Neural cell (in vitro differentiated cells): Measurements from ENCODE around the gene TIMM17B. TPM values are rescaled to one million over a fixed set of nuclear protein-coding genes. Genes with fewer than 3 reads are reported as not detected.
A peak's percentile ranks its signal among the peaks of the same experiment; 100 is the strongest.

Source experiments
- H2AFZ ChIP-seq: fragments of 200-600, 300-800 bp; sonication (generic), shearing (Covaris generic); 2 replicates; pipeline ENCODE4 v1.6.0; 2014; ENCODE audit warnings: low read depth, mild to moderate bottlenecking, antibody characterized with exemption, low read length, moderate library complexity
- H3F3A ChIP-seq: fragments of 200-600 bp; shearing (Covaris generic); 2 replicates; pipeline ENCODE4 v1.6.1; 2016; ENCODE audit warnings: mild to moderate bottlenecking, moderate library complexity, mixed read lengths, antibody characterized with exemption, low read length; ENCODE audit not compliant: insufficient read depth, poor library complexity, severe bottlenecking
- H3K27ac ChIP-seq: fragments of 200-600, 300-800 bp; sonication (generic), shearing (Covaris generic); 2 replicates; pipeline ENCODE4 v1.5.1; 2014; ENCODE audit warnings: mild to moderate bottlenecking, low read length, moderate library complexity
- H3K27me3 ChIP-seq: fragments of 300-800, 200-600 bp; sonication (generic), shearing (Covaris generic); 2 replicates; pipeline ENCODE4 v1.6.0; 2014; ENCODE audit warnings: mild to moderate bottlenecking, low read depth, low read length, moderate library complexity; ENCODE audit not compliant: insufficient read depth
- H3K36me3 ChIP-seq: fragments of 300-800, 200-600 bp; sonication (generic), shearing (Covaris generic); 2 replicates; pipeline ENCODE4 v1.5.1; 2014; ENCODE audit warnings: mild to moderate bottlenecking, antibody characterized with exemption, low read length, moderate library complexity; ENCODE audit not compliant: insufficient read depth
- H3K4me2 ChIP-seq: fragments of 300-800, 200-600 bp; sonication (generic), shearing (Covaris generic); 2 replicates; pipeline ENCODE4 v1.6.0; 2014; ENCODE audit warnings: mild to moderate bottlenecking, low read length
- H3K4me3 ChIP-seq: fragments of 300-800, 200-600 bp; sonication (generic), shearing (Covaris generic); 2 replicates; pipeline ENCODE4 v1.5.1; 2014; ENCODE audit warnings: mild to moderate bottlenecking, low read length, moderate library complexity
- H3K79me2 ChIP-seq: fragments of 200-600 bp; shearing (Covaris generic); replicated peaks from 2 replicates; pipeline ENCODE4 v1.6.0; 2014; ENCODE audit warnings: mild to moderate bottlenecking, low read length, moderate library complexity; ENCODE audit not compliant: insufficient read depth
- H3K9ac ChIP-seq: fragments of 300-800, 200-600 bp; sonication (generic), shearing (Covaris generic); 2 replicates; pipeline ENCODE4 v1.6.1; 2016; ENCODE audit warnings: mild to moderate bottlenecking, low read length, mixed read lengths
- H3K9me2 ChIP-seq: fragments of 200-600 bp; shearing (Covaris generic); 2 replicates; pipeline ENCODE4 v1.6.1; 2016; ENCODE audit warnings: mild to moderate bottlenecking, low read length, mixed read lengths; ENCODE audit not compliant: insufficient read depth
- H3K9me3 ChIP-seq: fragments of 200-600, 300-800 bp; sonication (generic), shearing (Covaris generic); 2 replicates; pipeline ENCODE4 v1.6.1; 2016; ENCODE audit warnings: mild to moderate bottlenecking, mixed run types, low read length, moderate library complexity, mixed read lengths
- H4K20me1 ChIP-seq: fragments of 200-600 bp; shearing (Covaris generic); 2 replicates; pipeline ENCODE4 v1.6.1; 2016; ENCODE audit warnings: mild to moderate bottlenecking, mixed run types; ENCODE audit not compliant: insufficient read depth
- EP300 ChIP-seq: fragments of 450-650 bp; conservative IDR thresholded peaks from 2 replicates; pipeline ENCODE4 v1.6.1; 2014; ENCODE audit warnings: antibody characterized with exemption, mild to moderate bottlenecking, moderate library complexity; ENCODE audit not compliant: poor library complexity, severe bottlenecking
- EZH2 ChIP-seq: fragments of 200-600, 300-800 bp; shearing (Covaris generic), sonication (generic); IDR thresholded peaks from 2 replicates; pipeline ENCODE4 v1.6.1; 2014; ENCODE audit warnings: antibody characterized with exemption, low read length, borderline replicate concordance, mild to moderate bottlenecking; ENCODE audit not compliant: insufficient read depth, poor library complexity, severe bottlenecking
- MXI1 ChIP-seq: fragments of 450-650 bp; conservative IDR thresholded peaks from 2 replicates; pipeline ENCODE4 v1.6.1; 2014; ENCODE audit warnings: antibody characterized with exemption, mild to moderate bottlenecking; ENCODE audit not compliant: poor library complexity, severe bottlenecking
- POLR2AphosphoS5 ChIP-seq: IDR thresholded peaks from 2 replicates; pipeline ENCODE4 v1.6.1; 2012
- RAD21 ChIP-seq: fragments of 450-650 bp; conservative IDR thresholded peaks from 2 replicates; pipeline ENCODE4 v1.6.1; 2014; ENCODE audit warnings: antibody characterized with exemption, mild to moderate bottlenecking, moderate library complexity
- REST ChIP-seq: IDR thresholded peaks from 2 replicates; pipeline ENCODE4 v1.6.1; 2012; ENCODE audit warnings: borderline replicate concordance
- SMC3 ChIP-seq: fragments of 450-650 bp; conservative IDR thresholded peaks from 2 replicates; pipeline ENCODE4 v1.6.1; 2014; ENCODE audit warnings: antibody characterized with exemption, mild to moderate bottlenecking, moderate library complexity; ENCODE audit not compliant: poor library complexity
- TAF1 ChIP-seq: IDR thresholded peaks from 2 replicates; pipeline ENCODE4 v1.6.1; 2012; ENCODE audit warnings: low read depth
- polyA plus RNA-seq: library from polyadenylated mRNA; depleted of rRNA; stranded (reverse); fragments of >200 nt; gene quantifications from 2 replicates; pipeline ENCODE4 v1.2.3, GENCODE V29; 2014
- TF ChIP-seq, protein P1 (sequence below): fragments of 450-650 bp; IDR thresholded peaks from 2 replicates; pipeline ENCODE4 v1.5.1; 2014; ENCODE audit warnings: antibody characterized with exemption, mild to moderate bottlenecking, moderate library complexity; ENCODE audit not compliant: poor library complexity, severe bottlenecking

The TIMM17B gene
- polyA plus RNA-seq, 1 donor from 2014 or later: 131 TPM

GRCh38 chrX:48899078-48899410, 1.5 kb upstream of the TIMM17B start:
- Histone ChIP-seq H3K36me3 (no peaks in the 10 kb centered on the region), H3K4me3 (peak overlapping the region; percentile 82), H3F3A (no peaks in the 10 kb centered on the region), H2AFZ (no peak overlapping the region), H3K9me3 (no peaks in the 10 kb centered on the region), H3K9me2 (no peaks in the 10 kb centered on the region), H3K27me3 (no peaks in the 10 kb centered on the region), H3K4me2 (no peak overlapping the region), H3K9ac (no peak overlapping the region), H4K20me1 (no peaks in the 10 kb centered on the region), H3K27ac (no peak overlapping the region), H3K79me2 (peaks cover 10% of the 10 kb centered on the region)
- TF ChIP-seq EP300 (no peak), MXI1 (no peak), RAD21 (no peak), EZH2 (no peak), TAF1 (no peak), REST (no peak), POLR2AphosphoS5 (no peak), SMC3 (no peak)
- TF ChIP-seq, protein P1, sequence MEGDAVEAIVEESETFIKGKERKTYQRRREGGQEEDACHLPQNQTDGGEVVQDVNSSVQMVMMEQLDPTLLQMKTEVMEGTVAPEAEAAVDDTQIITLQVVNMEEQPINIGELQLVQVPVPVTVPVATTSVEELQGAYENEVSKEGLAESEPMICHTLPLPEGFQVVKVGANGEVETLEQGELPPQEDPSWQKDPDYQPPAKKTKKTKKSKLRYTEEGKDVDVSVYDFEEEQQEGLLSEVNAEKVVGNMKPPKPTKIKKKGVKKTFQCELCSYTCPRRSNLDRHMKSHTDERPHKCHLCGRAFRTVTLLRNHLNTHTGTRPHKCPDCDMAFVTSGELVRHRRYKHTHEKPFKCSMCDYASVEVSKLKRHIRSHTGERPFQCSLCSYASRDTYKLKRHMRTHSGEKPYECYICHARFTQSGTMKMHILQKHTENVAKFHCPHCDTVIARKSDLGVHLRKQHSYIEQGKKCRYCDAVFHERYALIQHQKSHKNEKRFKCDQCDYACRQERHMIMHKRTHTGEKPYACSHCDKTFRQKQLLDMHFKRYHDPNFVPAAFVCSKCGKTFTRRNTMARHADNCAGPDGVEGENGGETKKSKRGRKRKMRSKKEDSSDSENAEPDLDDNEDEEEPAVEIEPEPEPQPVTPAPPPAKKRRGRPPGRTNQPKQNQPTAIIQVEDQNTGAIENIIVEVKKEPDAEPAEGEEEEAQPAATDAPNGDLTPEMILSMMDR: no peak

DNA sequence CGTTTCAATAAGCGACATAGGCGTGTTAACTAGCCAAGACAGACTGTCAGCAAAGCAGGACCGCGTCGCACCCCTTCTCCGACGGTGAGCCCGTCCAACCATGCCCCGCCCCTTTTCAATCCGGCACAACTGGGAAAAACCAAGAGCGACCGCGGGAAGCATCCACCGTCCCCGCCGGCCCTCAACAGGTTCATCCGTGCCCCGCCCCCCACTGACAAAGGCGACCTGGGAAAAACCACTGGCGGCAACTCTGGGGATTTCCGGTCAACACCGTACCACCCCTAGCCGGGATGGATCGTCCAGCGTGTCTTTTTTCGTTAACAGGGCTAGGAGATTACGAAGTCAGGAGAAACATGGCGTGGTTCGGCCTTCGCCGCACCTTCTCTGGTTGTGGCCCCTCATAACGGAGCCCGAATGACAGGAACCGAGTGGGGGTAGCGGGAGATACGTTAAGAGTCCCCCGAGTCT, 377 bp downstream of the TIMM17B start:
- peak overlapping the region; percentile 82 for H3K4me3 ChIP-seq
- H3K9me2 ChIP-seq: no peaks in the 10 kb centered on the region
- peaks cover 10% of the 10 kb centered on the region for H3K79me2 ChIP-seq
- H2AFZ ChIP-seq: no peak overlapping the region
- peak overlapping the region; percentile 97 for H3K27ac ChIP-seq
- no peaks in the 10 kb centered on the region for H3K27me3 ChIP-seq
- peak overlapping the region; percentile 96 for H3K9ac ChIP-seq
- H3K36me3 ChIP-seq: no peaks in the 10 kb centered on the region
- no peaks in the 10 kb centered on the region for H4K20me1 ChIP-seq
- no peak for TF ChIP-seq EP300
- no peak for TF ChIP-seq SMC3
- TF ChIP-seq REST: peak; percentile 16
- H3K9me3 ChIP-seq: no peaks in the 10 kb centered on the region
- H3F3A ChIP-seq: no peaks in the 10 kb centered on the region
- H3K4me2 ChIP-seq: peak overlapping the region; percentile 30
